HG03354 (cell line): ENCODE data around the gene FTL.
"Not testable (repeated sequence)": the region's sequence is repeated elsewhere in the genome, so short reads cannot be mapped to it uniquely, and the experiment has no call there.

ENCODE experiments used
- ATAC-seq: cut with Tn5 transposase; IDR thresholded peaks from one replicate; pipeline ENCODE4 v1.9.1; 2021; ENCODE audit warnings: mild to moderate bottlenecking; ENCODE audit not compliant: unreplicated experiment, poor library complexity, severe bottlenecking

The FTL gene

GRCh38 chr19:48965040-48965805 lies at the start of gene FTL:
Gene FTL (plus strand): TSS chr19:48965309. CDS start chr19:48965508, 199 bp downstream.
- ATAC-seq: peak; percentile 62

GRCh38 chr19:48915757-48916156 lies 49.4 kb upstream of the FTL start:
- no peak for ATAC-seq

GRCh38 chr19:48918071-48918470 lies 47.0 kb upstream of the FTL start:
- ATAC-seq: no peak

- ATAC-seq: no peak
Measured at GRCh38 chr19:48918801-48919247, 46.3 kb upstream of the FTL start.

- ATAC-seq: not testable (repeated sequence)
Measured at GRCh38 chr19:48919271-48919670, 45.8 kb upstream of the FTL start.

DNA sequence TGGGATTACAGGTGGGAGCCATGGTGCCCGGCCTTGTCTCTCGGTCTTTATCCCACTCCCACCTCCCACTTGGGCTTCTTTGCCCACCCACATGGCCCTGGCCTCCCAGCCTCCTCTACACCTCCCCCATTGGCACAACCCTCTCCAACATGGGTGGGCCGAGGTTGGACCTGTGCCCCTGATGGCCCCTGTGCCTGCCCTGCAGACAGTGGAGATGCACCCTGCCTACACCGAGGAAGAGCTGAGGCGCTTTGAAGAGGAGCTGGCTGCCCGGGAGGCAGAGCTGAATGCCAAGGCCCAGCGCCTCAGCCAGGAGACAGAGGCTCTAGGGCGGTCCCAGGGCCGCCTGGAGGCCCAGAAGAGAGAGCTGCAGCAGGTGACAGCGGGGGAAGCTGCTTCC lies 44.2 kb upstream of the FTL start:
- ATAC-seq: no peak

- ATAC-seq: no peak
Measured at GRCh38 chr19:48921721-48922500, 43.2 kb upstream of the FTL start.

DNA sequence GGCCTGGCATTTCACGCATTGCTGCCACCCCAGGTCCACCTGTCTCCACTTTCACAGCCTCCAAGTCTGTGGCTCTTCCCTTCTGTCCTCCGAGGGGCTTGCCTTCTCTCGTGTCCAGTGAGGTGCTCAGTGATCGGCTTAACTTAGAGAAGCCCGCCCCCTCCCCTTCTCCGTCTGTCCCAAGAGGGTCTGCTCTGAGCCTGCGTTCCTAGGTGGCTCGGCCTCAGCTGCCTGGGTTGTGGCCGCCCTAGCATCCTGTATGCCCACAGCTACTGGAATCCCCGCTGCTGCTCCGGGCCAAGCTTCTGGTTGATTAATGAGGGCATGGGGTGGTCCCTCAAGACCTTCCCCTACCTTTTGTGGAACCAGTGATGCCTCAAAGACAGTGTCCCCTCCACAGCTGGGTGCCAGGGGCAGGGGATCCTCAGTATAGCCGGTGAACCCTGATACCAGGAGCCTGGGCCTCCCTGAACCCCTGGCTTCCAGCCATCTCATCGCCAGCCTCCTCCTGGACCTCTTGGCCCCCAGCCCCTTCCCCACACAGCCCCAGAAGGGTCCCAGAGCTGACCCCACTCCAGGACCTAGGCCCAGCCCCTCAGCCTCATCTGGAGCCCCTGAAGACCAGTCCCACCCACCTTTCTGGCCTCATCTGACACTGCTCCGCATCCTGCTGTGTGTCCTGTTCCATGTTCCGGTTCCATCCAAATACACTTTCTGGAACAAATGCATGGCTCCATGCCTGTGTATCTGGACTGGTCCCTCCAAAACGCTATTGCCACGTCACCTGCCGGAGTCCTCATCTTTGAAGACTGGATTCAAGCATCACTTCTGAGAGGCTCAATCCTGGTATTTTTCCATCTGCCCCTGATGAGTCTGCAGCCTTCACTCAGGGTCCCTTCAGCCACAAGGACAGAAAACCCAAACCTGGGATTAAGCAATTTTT lies 42.3 kb upstream of the FTL start:
- no peak for ATAC-seq

DNA sequence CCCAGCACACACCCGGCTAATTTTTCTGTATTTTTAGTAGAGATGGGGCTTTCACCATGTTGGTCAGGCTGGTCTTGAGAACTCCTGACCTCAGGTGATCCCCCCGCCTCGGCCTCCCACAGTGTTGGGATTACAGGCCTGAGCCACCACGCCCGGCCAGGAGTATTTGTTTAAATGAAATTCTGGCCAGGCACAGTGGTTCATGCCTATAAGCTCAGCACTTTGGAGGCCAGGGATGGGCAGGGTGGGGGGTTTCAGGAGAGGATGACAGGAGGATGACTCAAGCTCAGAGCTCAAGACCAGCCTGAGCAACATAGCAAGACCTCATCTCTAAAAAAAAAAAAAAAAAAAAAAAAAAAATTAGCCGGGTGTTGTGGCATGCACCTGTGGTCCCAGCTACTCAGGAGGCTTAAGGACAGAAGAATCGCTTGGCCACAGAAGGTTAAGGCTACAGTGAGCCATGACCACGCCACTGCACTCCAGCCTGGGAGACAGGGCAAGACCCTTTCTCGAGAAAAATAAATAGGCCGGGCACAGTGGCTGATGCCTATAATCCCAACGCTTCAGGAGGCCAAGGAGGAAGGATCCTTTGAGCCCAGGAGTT lies 39.8 kb upstream of the FTL start:
- ATAC-seq: no peak

- not testable (repeated sequence) for ATAC-seq
Measured at GRCh38 chr19:48925890-48926289, 39.2 kb upstream of the FTL start.

DNA sequence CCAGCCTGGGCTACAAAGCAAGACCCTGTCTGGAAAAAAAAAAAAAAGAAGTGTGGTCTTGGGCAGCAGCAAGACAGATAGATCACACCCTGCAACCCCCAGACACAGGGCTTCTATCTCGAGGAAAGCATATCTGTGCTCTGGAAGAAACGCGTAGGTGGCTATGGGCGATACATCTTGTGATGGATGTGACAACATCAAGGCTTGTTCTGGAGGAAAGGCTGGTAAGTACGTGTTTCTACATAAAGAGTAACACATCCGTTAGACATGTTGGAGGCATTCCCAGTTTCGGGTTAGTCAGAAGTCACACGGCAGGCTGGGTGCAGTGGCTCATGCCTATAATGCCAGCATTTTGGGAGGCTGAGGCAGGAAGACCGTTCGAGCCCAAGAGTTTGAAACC lies 38.2 kb upstream of the FTL start:
- no peak for ATAC-seq

DNA sequence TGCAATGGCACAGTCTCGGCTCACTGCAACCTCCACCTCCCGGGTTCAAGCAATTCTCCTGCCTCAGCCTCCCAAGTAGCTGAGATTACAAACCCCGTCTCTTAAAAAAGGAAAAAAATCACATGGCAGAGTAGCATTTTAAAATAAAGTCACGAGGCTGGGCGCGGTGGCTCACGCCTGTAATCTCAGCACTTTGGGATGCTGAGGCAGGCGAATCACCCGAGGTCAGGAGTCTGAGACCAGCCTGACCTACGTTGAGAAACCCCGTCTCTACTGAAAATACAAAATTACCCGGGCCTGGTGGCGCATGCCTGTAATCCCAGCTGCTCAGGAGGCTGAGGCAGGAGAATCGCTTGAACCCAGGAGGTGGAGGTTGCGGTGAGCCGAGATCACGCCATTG lies 37.4 kb upstream of the FTL start:
- ATAC-seq: not testable (repeated sequence)

- no peak for ATAC-seq
Measured at GRCh38 chr19:48928164-48929025, 36.7 kb upstream of the FTL start.

GRCh38 chr19:48933382-48933932 lies 31.7 kb upstream of the FTL start, which contains the start of gene DHDH:
Gene DHDH (plus strand): TSS chr19:48933699. CDS start chr19:48933722, 23 bp downstream.
- ATAC-seq: no peak

- no peak for ATAC-seq
Measured at GRCh38 chr19:48934837-48935236, 30.3 kb upstream of the FTL start.

DNA sequence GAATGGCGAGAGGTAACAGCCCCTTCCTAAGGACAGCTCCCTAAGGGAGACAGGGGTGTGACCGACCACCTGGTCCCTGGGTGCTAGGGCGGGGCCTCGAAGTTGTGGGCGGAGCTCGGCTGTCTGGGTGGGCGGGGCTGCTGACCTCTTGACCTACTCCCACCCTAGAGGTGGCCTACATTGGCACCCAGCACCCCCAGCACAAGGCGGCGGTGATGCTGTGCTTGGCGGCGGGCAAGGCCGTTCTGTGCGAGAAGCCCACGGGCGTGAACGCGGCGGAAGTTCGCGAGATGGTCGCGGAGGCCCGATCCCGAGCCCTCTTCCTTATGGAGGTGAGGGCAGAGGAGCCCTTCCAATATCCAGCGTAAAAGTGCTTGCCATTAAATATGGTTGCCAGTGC lies 29.2 kb upstream of the FTL start:
- ATAC-seq: no peak

DNA sequence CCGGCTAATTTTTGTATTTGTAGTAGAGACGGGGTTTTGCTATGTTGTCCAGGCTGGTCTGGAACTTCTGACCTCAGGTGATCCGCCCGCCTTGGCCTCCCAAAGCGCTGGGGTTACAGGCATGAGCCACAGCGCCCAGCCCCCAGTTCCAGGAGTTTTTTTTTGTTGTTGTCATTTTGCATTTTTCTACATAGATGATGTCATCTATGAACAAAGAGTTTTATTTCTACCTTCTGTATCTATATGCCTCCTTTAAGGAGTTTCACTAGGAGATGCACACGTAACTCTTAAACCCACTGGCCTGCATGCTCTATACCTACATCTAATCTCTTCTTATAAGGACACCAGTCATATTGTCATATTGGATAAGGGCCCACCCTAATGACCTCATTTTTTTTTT lies 26.9 kb upstream of the FTL start:
- ATAC-seq: no peak

DNA sequence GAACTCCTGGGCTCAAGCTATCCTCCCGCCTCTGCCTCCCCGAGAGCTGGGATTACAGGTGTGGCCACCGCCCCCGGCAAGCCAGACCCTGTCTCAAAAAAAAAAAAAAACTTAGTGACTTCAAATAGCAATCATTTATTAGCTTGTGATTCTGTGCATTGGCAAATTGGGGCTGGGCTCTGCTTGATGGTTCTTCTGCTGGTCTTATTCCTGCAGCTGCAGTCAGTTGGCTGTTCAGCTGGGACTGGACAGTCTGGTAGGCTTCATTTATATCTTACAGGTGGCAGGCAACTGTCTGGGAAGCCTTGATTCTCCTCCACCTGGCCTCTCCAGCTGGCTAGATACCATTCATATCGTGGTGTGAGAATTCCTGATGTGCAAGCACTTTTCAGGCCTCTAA lies 24.2 kb upstream of the FTL start:
- ATAC-seq: no peak
